Esophagus squamous epithelium (tissue), 4 donors: Measurements from ENCODE around the gene PITPNM3.

Experiments used
- POLR2A ChIP-seq, 4 donors: fragments of 450-650 bp; IDR thresholded peaks; one replicate each; pipeline ENCODE4 v1.6.1; 2017; ENCODE audit warnings: antibody characterized with exemption in 4 of 4, mild to moderate bottlenecking in 4 of 4, moderate library complexity in 3 of 4
- TF ChIP-seq, protein P1 (sequence below), 6 experiments: fragments of 450-650 bp in 4 of 6; fragments of 200-600 bp in 2 of 6; sonication (generic) in 2 of 6; IDR thresholded peaks; one replicate each; pipeline ENCODE4 v1.5.1; 2016 to 2019; ENCODE audit warnings: antibody characterized with exemption in 6 of 6, mild to moderate bottlenecking in 4 of 6, moderate library complexity in 4 of 6

- no peak for TF ChIP-seq POLR2A (IDR thresholded peaks at IDR 0.05)
- TF ChIP-seq, protein P1, sequence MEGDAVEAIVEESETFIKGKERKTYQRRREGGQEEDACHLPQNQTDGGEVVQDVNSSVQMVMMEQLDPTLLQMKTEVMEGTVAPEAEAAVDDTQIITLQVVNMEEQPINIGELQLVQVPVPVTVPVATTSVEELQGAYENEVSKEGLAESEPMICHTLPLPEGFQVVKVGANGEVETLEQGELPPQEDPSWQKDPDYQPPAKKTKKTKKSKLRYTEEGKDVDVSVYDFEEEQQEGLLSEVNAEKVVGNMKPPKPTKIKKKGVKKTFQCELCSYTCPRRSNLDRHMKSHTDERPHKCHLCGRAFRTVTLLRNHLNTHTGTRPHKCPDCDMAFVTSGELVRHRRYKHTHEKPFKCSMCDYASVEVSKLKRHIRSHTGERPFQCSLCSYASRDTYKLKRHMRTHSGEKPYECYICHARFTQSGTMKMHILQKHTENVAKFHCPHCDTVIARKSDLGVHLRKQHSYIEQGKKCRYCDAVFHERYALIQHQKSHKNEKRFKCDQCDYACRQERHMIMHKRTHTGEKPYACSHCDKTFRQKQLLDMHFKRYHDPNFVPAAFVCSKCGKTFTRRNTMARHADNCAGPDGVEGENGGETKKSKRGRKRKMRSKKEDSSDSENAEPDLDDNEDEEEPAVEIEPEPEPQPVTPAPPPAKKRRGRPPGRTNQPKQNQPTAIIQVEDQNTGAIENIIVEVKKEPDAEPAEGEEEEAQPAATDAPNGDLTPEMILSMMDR (IDR thresholded peaks at IDR 0.05): no peak
Observed at GRCh38 chr17:6470146-6470718, 86.1 kb downstream of the PITPNM3 start.
